ENCODE results near the gene IQCH. TPM values are rescaled to one million over a fixed set of nuclear protein-coding genes. Genes with fewer than 3 reads are reported as not detected.

Gene IQCH
- total RNA-seq, 2 donors from 2014 or later, result 0.52 to 0.83 TPM

DNA sequence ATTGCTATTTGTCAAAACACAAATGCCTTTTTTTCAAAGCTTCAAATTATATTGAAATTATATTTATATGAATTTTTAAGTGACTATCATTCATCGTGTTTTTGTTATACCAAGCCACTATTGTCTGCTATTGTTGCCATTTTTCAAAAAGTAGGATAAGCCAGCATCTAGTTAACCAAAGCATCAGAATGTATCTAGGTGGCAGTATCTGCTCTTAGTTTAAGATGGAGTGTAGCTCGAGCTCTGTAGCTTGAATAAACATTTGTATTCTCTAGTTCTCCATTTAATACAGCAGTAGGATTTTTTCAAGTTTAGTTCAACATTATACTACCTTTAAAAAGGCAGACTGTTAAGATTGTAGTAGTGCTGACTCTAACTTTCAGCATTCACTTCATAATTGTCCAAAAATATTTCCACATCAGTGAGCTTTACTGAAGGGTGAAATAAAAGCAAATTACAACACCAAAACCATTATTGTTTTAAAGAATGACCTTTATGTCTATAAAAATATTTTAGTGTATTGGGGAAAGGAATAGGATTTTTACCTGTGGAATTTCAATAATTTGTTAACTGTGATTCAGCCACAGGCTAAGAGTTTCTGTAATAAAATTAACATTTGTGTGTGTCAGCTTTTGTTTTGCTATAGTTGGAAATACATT is 246.7 kb downstream of the IQCH start:
- Histone ChIP-seq H3K27ac (no peak overlapping the region), H3K36me3 (no peaks in the 10 kb centered on the region), H3K9me3 (no peaks in the 10 kb centered on the region), H3K4me1 (no peaks in the 10 kb centered on the region), H3K27me3 (no peaks in the 10 kb centered on the region), H3K4me3 (no peak overlapping the region)
- DNase-seq (ENCODE audit: low spot score), result no peak
- TF ChIP-seq, protein P1, sequence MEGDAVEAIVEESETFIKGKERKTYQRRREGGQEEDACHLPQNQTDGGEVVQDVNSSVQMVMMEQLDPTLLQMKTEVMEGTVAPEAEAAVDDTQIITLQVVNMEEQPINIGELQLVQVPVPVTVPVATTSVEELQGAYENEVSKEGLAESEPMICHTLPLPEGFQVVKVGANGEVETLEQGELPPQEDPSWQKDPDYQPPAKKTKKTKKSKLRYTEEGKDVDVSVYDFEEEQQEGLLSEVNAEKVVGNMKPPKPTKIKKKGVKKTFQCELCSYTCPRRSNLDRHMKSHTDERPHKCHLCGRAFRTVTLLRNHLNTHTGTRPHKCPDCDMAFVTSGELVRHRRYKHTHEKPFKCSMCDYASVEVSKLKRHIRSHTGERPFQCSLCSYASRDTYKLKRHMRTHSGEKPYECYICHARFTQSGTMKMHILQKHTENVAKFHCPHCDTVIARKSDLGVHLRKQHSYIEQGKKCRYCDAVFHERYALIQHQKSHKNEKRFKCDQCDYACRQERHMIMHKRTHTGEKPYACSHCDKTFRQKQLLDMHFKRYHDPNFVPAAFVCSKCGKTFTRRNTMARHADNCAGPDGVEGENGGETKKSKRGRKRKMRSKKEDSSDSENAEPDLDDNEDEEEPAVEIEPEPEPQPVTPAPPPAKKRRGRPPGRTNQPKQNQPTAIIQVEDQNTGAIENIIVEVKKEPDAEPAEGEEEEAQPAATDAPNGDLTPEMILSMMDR (IDR thresholded peaks at IDR 0.05), result peak in 1 of 2 donors; percentile 55

DNA sequence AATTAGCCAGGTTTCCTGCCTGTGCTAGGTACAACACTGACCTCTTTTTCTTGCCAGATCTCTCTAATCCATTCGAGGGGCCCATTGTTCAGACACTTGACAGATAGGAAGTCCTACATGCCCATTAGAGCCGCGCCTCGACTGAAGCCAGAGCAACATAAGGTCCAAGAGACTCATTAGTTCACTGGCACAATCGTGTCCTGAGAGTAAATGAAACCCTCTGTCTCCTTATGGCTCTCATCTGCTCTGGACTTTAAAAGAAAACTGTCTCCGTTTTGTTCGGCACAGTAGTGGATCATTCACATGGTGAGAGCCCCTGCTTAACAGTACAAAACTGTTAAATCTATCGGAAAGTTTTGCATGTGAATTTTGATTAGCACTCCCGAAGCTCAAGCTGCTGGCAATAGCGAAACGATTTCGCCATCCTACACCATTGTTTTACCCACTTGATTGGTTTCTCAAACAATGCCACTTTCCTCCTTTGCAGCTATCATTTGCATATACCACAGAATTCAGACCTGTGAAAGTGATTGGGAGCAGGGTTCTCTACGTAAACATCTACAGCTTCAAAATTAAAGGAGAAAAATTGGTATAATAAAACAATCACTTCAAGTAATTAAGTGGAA is 247.4 kb downstream of the IQCH start:
- Histone ChIP-seq H3K27ac (no peak overlapping the region), H3K36me3 (no peaks in the 10 kb centered on the region), H3K9me3 (no peaks in the 10 kb centered on the region), H3K4me3 (no peak overlapping the region), H3K4me1 (no peaks in the 10 kb centered on the region), H3K27me3 (no peaks in the 10 kb centered on the region)
- TF ChIP-seq, protein P1 (IDR thresholded peaks at IDR 0.05), result no peak
- DNase-seq (ENCODE audit: low spot score), result no peak

- TF ChIP-seq, protein P1 (IDR thresholded peaks at IDR 0.05), result no peak
- Histone ChIP-seq H3K4me3 (no peak overlapping the region), H3K27me3 (no peaks in the 10 kb centered on the region), H3K36me3 (no peaks in the 10 kb centered on the region), H3K9me3 (no peaks in the 10 kb centered on the region), H3K27ac (no peak overlapping the region), H3K4me1 (no peaks in the 10 kb centered on the region)
- no peak for DNase-seq (ENCODE audit: low spot score)
Measured at GRCh38 chr15:67504056-67504455, 249.5 kb downstream of the IQCH start.

- H3K4me3 ChIP-seq, result no peak overlapping the region
- TF ChIP-seq, protein P1 (IDR thresholded peaks at IDR 0.05), result no peak
- H3K27me3 ChIP-seq, result no peaks in the 10 kb centered on the region
- no peaks in the 10 kb centered on the region for H3K4me1 ChIP-seq
- H3K36me3 ChIP-seq, result no peaks in the 10 kb centered on the region
- DNase-seq (ENCODE audit: low spot score), result no peak
- no peaks in the 10 kb centered on the region for H3K9me3 ChIP-seq
- no peak overlapping the region for H3K27ac ChIP-seq
Measured at GRCh38 chr15:67504796-67505195, 250.2 kb downstream of the IQCH start.

GRCh38 chr15:67505675-67506572 is 251.3 kb downstream of the IQCH start:
- Histone ChIP-seq H3K4me3 (no peak overlapping the region), H3K36me3 (peaks cover 6% of the 10 kb centered on the region), H3K9me3 (no peaks in the 10 kb centered on the region), H3K4me1 (no peaks in the 10 kb centered on the region), H3K27me3 (no peaks in the 10 kb centered on the region), H3K27ac (no peak overlapping the region)
- DNase-seq (ENCODE audit: low spot score), result no peak
- TF ChIP-seq, protein P1 (IDR thresholded peaks at IDR 0.05), result no peak

All from right atrium auricular region (tissue), 2 donors.